Gastrocnemius medialis (tissue), 4 donors: ENCODE measurements around the gene KCNB1.

ENCODE experiments used
- POLR2A ChIP-seq, 2 donors: fragments of 450-650 bp; IDR thresholded peaks; one replicate each; pipeline ENCODE4 v1.6.1; 2017; ENCODE audit warnings: antibody characterized with exemption in 2 of 2, mild to moderate bottlenecking in 2 of 2, moderate library complexity in 2 of 2
- TF ChIP-seq, protein P1 (sequence below), 5 experiments: fragments of 450-650 bp in 3 of 5; fragments of 200-600 bp in 2 of 5; sonication (generic) in 2 of 5; IDR thresholded peaks in 4 of 5; conservative IDR thresholded peaks in 1 of 5; 1 replicate in 4 of 5; 2 replicates in 1 of 5; pipeline ENCODE4 v1.5.1; 2016 to 2019; ENCODE audit warnings: antibody characterized with exemption in 5 of 5, mild to moderate bottlenecking in 3 of 5, moderate library complexity in 3 of 5

DNA sequence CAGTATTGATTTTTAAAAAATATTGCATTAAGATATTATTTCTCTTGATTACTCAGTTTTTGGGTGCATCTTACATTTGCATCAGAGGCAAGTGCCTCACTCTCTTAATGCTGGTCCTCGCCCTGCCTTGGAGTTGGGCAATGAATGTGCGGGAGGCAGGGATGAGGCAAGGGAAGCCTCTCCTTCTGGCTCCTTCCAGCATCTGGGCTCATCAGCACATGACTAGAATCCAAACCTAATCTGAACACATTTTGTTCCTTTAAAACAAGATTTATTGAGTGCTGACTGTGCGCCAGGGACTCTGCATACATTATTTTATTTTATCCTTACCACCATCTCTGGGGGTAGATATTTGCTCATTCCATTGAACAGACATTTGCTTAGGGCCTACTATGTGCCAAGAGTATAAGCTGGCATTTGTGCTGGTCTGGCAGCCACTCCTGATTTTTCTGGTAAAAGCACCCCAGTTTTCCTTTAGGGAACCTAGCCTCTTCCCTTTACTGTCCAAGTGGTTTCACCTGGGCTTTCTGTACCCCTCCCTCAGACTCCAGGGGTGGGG, 132.7 kb downstream of the KCNB1 start:
- TF ChIP-seq, protein P1, sequence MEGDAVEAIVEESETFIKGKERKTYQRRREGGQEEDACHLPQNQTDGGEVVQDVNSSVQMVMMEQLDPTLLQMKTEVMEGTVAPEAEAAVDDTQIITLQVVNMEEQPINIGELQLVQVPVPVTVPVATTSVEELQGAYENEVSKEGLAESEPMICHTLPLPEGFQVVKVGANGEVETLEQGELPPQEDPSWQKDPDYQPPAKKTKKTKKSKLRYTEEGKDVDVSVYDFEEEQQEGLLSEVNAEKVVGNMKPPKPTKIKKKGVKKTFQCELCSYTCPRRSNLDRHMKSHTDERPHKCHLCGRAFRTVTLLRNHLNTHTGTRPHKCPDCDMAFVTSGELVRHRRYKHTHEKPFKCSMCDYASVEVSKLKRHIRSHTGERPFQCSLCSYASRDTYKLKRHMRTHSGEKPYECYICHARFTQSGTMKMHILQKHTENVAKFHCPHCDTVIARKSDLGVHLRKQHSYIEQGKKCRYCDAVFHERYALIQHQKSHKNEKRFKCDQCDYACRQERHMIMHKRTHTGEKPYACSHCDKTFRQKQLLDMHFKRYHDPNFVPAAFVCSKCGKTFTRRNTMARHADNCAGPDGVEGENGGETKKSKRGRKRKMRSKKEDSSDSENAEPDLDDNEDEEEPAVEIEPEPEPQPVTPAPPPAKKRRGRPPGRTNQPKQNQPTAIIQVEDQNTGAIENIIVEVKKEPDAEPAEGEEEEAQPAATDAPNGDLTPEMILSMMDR (IDR thresholded peaks at IDR 0.05 in 4 of 5, conservative IDR thresholded peaks at IDR 0.05 in 1 of 5), result no peak
- TF ChIP-seq POLR2A (IDR thresholded peaks at IDR 0.05), result no peak
